Tibial nerve (tissue), 4 donors: ENCODE measurements around the gene AOPEP. TPM values are rescaled to one million over a fixed set of nuclear protein-coding genes. Genes with fewer than 3 reads are reported as not detected.
A peak's percentile ranks its signal among the peaks of the same experiment; 100 is the strongest.

Experiments used
- DNase-seq, 2 donors: peaks; one replicate each; pipeline ENCODE4 v3.0.0-alpha.2; 2019; ENCODE audit warnings: low spot score in 2 of 2
- H3K27ac ChIP-seq, 4 donors: fragments of 200-600 bp; sonication (generic) in 3 of 4; one replicate each; pipeline ENCODE4 v1.5.1; 2017 to 2019; ENCODE audit warnings: mild to moderate bottlenecking in 1 of 4
- H3K27me3 ChIP-seq, 2 donors: fragments of 200-600 bp; sonication (generic) in 1 of 2; one replicate each; pipeline versions ENCODE4 v1.5.1 to v1.6.0; 2017 to 2019
- H3K36me3 ChIP-seq, 3 donors: fragments of 200-600 bp; sonication (generic); one replicate each; pipeline ENCODE4 v1.5.1; 2018 to 2019
- H3K4me1 ChIP-seq, 4 donors: fragments of 200-600 bp; sonication (generic) in 3 of 4; one replicate each; pipeline ENCODE4 v1.5.1; 2017 to 2019
- H3K4me3 ChIP-seq, 4 donors: fragments of 200-600 bp; sonication (generic) in 3 of 4; one replicate each; pipeline ENCODE4 v1.5.1; 2017 to 2019; ENCODE audit warnings: mild to moderate bottlenecking in 1 of 4, moderate library complexity in 1 of 4
- H3K9me3 ChIP-seq, 4 donors: fragments of 200-600 bp; sonication (generic) in 3 of 4; one replicate each; pipeline ENCODE4 v1.5.1; 2017 to 2019
- CTCF ChIP-seq, 5 experiments: fragments of 200-600 bp in 3 of 5; fragments of 450-650 bp in 2 of 5; sonication (generic) in 3 of 5; IDR thresholded peaks; one replicate each; pipeline ENCODE4 v1.5.1; 2016 to 2019; ENCODE audit warnings: antibody characterized with exemption in 5 of 5, mild to moderate bottlenecking in 3 of 5, moderate library complexity in 2 of 5
- EP300 ChIP-seq, 2 donors: sonication (generic); formaldehyde crosslinking; IDR thresholded peaks; one replicate each; pipeline ENCODE4 v1.6.1; 2017; ENCODE audit warnings: antibody characterized with exemption in 2 of 2, mild to moderate bottlenecking in 1 of 2
- POLR2A ChIP-seq, 2 donors: fragments of 450-650 bp; IDR thresholded peaks; one replicate each; pipeline ENCODE4 v1.6.1; 2017; ENCODE audit warnings: antibody characterized with exemption in 2 of 2, mild to moderate bottlenecking in 2 of 2, moderate library complexity in 2 of 2
- WGBS, 2 donors: methylation state at CpG; one replicate each; pipeline ENCODE4 v1.1.5; 2018; 5-methylcytosine and 5-hydroxymethylcytosine counted together
- total RNA-seq, 4 donors: library from RNA; depleted of rRNA; stranded (reverse); fragments of >200 nt; gene quantifications; one replicate each; pipeline ENCODE4 v1.1.0, GENCODE V29; 2016

The AOPEP gene
- total RNA-seq, 4 donors from 2014 or later: 236 to 323 (median 265) TPM

DNA sequence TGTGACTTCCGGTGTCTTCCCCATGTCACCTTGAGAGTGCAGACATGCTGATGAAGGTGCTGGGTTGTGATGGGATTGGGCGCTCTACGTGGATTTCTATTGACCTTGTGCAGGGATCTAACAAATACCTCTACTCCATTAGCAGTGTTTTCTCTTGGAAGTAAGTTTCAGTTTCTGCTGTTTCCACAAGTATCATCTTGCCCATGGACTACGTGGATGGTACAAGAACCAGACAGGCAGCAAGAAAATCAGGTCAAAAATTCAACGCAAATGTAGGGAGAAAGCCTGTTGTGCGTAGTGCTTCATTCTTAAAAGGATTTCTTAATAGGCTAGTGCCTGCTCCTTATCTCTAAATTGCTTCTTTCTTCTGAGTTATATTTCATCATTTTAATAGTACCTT lies 60.8 kb downstream of the AOPEP start:
- WGBS, 2 donors: 92 to 96% methylated on average over 6 of the region's 6 CpGs
- TF ChIP-seq CTCF (IDR thresholded peaks at IDR 0.05): no peak
- TF ChIP-seq EP300 (IDR thresholded peaks at IDR 0.05): no peak
- no peak for TF ChIP-seq POLR2A (IDR thresholded peaks at IDR 0.05)
- no peak overlapping the region for H3K4me3 ChIP-seq
- DNase-seq: no peak
- H3K27me3 ChIP-seq: no peaks in the 10 kb centered on the region
- H3K36me3 ChIP-seq: peaks cover 0 to 6% (median 0%) of the 10 kb centered on the region in 3 donors
- H3K27ac ChIP-seq: peak overlapping the region in 1 of 4 donors; percentile 29
- peaks cover 0 to 27% (median 11%) of the 10 kb centered on the region in 4 donors for H3K4me1 ChIP-seq
- H3K9me3 ChIP-seq: no peaks in the 10 kb centered on the region

- TF ChIP-seq POLR2A (IDR thresholded peaks at IDR 0.05) (no peak), EP300 (IDR thresholded peaks at IDR 0.05) (no peak), CTCF (IDR thresholded peaks at IDR 0.05) (no peak)
- DNase-seq: no peak
- Histone ChIP-seq H3K36me3 (peaks cover 0 to 18% (median 0%) of the 10 kb centered on the region in 3 donors), H3K27ac (no peak overlapping the region), H3K27me3 (no peaks in the 10 kb centered on the region), H3K4me3 (no peak overlapping the region), H3K4me1 (peaks cover 0 to 13% (median 2%) of the 10 kb centered on the region in 4 donors), H3K9me3 (no peaks in the 10 kb centered on the region)
Measured at GRCh38 chr9:94788570-94789105, 62.1 kb downstream of the AOPEP start.

GRCh38 chr9:94791435-94791834 lies 64.9 kb downstream of the AOPEP start:
- H3K36me3 ChIP-seq: peaks cover 0 to 28% (median 0%) of the 10 kb centered on the region in 3 donors
- no peaks in the 10 kb centered on the region for H3K9me3 ChIP-seq
- DNase-seq: no peak
- TF ChIP-seq CTCF (IDR thresholded peaks at IDR 0.05) (no peak), POLR2A (IDR thresholded peaks at IDR 0.05) (no peak), EP300 (IDR thresholded peaks at IDR 0.05) (no peak)
- no peak overlapping the region for H3K27ac ChIP-seq
- H3K27me3 ChIP-seq: no peaks in the 10 kb centered on the region
- 97% methylated on average over 4 of the region's 4 CpGs for WGBS, 2 donors
- no peak overlapping the region for H3K4me3 ChIP-seq
- no peaks in the 10 kb centered on the region for H3K4me1 ChIP-seq

- H3K4me1 ChIP-seq: no peaks in the 10 kb centered on the region
- no peak for DNase-seq
- H3K36me3 ChIP-seq: peaks cover 0 to 28% (median 0%) of the 10 kb centered on the region in 3 donors
- WGBS, 2 donors: 88 to 93% methylated on average over 5 of the region's 5 CpGs
- no peak overlapping the region for H3K4me3 ChIP-seq
- no peaks in the 10 kb centered on the region for H3K27me3 ChIP-seq
- TF ChIP-seq CTCF (IDR thresholded peaks at IDR 0.05) (no peak), EP300 (IDR thresholded peaks at IDR 0.05) (no peak)
- H3K9me3 ChIP-seq: no peaks in the 10 kb centered on the region
- peak overlapping the region in 1 of 4 donors; percentile 5 for H3K27ac ChIP-seq
Measured at GRCh38 chr9:94792511-94792910, 66.0 kb downstream of the AOPEP start.

DNA sequence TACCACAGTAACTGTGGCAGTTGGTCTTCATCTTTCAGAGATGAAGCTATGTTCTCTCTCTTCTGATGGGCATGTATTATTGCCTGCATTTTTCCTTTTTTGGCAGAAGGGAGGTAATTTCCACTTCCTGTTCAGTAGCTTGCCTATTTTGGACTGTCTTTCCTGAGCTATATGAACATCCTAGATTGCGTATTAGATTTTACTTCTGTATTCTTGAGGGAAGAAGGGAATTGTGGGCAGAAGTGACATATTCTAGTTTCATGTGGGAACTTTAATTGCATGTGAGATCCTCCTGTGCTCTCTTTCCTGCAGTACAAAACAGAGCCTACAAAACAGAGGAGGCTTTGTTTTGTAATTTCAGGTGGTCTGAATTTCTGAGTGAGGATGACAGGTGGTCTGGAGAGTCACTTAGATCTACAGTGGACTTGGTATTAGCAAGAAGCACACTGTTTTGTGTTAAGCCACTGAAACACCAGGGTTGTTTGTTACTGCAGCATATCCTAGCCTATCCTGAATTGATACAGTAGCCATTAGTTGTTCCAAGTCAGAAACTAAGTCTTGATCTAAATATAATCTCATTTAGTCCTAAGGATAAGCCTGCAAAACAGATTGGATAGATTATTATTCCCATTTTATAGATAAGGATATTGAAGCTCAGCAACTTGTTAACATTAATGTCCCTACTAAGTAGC lies 68.1 kb downstream of the AOPEP start:
- no peak for DNase-seq
- Histone ChIP-seq H3K9me3 (no peaks in the 10 kb centered on the region), H3K4me1 (peaks cover 0 to 9% (median 8%) of the 10 kb centered on the region in 4 donors), H3K27me3 (no peaks in the 10 kb centered on the region), H3K27ac (no peak overlapping the region), H3K36me3 (peaks cover 0 to 28% (median 0%) of the 10 kb centered on the region in 3 donors), H3K4me3 (no peak overlapping the region)
- TF ChIP-seq CTCF (IDR thresholded peaks at IDR 0.05) (no peak), POLR2A (IDR thresholded peaks at IDR 0.05) (no peak), EP300 (IDR thresholded peaks at IDR 0.05) (no peak)
- WGBS, 2 donors: 90 to 97% methylated on average over 1 of the region's 1 CpG
